GM18520 (cell line): ENCODE measurements around the gene CXADR.

ENCODE experiments used
- ATAC-seq: cut with Tn5 transposase; IDR thresholded peaks from one replicate; pipeline ENCODE4 v1.9.1; 2021; ENCODE audit not compliant: unreplicated experiment

The CXADR gene

DNA sequence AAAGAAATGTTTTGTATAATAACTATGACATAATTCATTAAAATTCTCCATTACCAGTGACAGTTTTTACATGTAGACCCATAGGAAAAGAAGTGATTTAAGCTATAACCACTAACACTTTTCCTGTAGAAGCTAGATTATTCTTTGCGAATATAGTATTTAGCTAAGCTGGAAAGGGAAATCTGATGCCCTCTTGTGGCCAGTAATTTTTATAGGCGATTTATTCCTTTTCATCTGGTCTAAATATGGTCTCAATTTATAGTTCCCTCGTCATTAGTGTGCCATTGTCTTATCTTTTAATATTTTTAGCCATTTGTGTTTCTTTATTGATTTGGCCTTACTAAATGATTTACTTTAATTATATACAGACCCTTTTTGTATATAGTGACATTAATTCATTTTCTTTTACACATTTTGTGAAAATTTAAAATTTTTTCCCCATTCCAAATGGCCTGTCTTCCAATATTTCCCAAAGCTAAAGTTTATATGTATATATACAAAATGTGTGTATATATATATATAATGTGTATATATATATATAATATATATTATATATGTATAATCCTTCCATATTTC is 73.1 kb downstream of the CXADR start:
- no peak for ATAC-seq

DNA sequence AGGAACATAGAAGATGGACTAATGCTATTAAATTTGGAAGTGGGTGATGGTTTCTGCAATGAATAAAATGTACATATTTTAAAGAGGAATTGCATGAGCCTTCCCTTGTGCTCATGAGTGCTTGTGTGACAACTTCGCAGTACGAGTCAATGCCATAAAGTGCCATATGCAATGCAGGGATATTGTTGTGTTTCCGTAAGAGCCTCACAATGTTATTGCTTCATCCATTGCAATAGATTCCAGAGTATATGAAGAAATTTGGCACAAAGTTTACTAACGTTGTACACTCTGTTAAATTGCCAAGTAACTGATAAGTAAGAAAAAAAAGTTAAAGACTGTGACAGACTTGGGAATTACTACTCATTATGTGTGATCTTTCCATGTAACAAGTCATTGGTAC is 77.6 kb downstream of the CXADR start:
- ATAC-seq = no peak

DNA sequence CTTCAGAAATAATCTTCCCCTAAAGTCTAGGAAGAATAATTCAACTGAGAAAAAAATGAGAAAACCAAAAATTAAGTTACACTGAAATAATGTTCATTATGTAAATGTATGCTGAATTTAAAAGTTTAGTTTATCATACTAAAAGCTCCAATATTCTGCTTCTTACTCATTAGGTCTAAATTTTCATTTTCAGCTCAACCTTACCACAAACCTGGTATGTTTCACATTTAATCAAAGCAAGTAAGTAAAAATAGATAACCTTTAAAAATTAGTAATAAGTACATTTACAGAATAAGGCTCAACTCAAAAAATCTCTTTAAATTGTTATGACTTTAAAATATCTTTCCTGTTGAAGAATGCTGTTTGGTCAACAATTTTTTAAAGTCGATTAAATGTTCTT is 84.8 kb downstream of the CXADR start:
- ATAC-seq = no peak

DNA sequence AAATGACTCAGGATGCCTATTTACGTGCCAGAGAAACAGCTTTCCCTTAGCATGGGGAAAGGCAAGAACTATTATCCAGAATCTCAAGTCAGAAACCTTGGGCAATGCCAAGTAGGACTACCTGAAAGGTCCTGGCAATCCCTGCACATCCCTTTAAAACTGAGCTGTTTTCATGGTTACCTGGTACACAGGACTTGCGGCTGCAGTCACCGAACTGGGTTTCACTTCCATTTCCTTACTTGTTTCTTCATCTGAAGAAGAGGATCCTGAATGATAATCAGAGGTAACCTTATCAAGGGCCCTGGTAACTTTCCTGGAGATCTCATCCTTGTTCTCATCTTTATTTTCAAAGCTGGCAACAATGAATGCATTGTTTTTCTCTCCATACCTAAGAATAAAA is 85.6 kb downstream of the CXADR start:
- peak; percentile 58 for ATAC-seq

DNA sequence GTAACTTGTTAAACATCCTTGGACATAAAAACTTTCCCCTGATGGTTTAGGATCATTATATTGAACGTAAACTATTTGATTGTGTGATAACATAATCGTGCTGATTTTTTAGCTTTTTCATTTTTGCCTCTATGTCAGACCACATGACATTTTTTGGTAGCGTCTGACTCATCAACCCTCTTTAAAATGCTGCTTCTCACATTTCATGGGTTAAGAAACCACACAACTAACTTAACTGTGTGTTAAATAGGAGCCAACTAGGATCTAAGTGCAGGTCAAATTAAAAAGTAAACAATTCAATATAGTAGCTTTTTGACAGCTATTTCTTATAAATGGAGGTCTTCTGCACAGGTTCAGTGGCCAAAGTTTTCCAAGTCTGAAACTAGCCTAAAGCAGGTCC is 90.0 kb downstream of the CXADR start:
- ATAC-seq = no peak

DNA sequence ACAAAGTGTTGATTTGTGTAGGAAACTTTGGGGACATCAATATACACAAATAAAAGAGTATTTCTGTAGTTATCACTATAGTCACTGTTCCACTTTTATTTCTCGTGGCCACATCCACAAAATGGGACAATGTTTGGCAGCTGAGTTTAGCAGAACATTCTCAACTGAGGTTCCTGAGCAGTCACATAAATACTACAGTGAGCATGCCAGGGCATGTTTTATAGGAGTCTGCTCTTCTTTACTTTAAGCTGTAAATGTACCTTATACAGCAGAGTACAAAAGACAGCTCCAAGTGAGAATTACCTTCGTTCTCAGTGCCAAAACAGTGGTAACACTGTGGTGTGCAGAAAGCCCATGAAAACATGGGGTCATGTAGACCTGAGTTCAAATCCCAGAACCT is 94.8 kb downstream of the CXADR start:
- ATAC-seq = no peak

DNA sequence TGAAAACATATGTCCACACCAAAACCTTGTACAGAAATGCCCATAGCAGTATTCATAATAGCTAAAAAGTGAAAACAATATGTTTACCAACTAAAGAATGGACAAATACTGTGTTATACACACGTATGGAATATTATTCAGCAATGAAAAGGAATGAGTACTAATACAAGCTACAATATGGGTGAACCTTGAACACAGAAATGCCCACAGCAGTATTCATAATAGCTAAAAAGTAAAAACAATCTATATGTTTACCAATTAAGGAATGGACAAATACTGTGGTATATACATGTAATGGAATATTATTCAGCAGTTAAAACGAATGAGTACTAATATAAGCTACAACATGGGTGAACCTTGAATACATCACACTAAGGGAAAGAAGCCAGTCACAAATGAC is 96.8 kb downstream of the CXADR start:
- no peak for ATAC-seq

DNA sequence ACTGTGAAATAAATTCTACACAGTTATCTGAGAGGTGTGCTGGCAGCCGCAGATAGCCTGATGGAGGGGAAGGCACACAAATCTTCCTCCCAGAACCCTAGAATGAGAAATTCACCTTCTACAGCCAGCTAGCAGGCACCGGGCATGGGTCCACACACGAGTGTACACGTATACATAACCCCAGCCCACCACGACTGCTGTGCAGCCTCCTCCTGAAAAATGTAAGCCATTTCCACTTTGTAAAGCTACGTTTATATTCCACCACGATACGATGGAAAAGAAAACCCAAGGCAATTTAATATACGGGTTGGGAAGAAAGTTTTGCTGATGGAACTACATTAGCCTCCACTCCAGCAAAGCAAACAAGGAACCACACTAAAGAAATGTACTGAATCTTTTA is 98.1 kb downstream of the CXADR start:
- no peak for ATAC-seq

DNA sequence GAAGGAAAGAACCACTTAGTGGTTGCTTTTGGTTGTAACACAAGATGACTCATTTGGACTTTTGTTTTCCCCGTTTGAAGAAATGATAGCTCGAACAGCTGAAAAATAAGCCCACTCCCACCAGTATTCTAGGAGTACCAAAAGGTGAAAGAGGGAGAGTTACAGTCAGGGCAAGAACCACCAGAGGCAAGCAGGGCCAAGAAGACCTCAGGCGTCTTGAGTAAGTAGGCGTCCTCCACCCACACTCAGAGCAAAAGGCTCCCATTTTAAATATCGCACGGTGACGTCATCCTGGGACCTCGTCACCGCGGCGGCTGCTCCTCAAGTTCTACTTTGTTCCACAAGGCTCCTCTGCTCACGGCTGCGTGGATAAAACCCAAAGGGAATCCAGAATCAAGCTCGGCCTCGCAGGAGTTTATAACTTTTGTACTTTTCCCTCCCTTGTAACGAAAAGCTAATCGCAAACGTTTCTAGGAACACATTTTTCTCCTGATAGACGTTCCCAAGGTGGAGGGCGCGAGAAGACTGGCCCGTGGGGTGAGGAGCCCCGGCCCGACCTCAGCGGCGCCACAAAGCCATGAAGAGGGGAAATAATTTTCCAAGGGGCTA is 98.7 kb downstream of the CXADR start:
- peak; percentile 55 for ATAC-seq

DNA sequence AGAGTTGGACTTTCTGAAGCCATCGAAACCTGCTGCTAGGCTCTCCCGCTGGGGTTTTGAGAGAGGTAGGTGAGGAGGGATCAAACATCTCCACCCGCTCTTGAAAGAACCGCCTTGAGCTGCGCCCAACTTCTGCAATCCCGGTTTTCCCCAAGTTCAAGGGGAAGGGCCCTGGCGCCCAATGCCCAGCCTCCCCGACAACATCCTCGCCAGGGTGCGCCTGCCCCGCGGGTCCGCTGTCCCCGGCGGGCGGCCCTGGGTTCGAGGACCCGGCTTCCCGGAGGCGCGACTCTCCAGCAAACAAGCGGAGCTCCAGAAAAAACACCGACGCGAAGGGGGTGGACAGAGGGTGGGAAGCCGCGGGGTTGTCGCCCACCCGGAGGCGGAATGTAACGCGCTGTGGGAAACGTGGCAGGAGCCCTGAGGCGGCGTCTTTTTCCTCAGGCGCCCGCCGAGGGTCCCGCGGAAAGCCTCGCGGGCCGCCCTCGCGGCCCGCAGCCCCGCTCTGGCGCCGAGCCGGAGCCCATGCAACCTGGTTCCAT is 99.3 kb downstream of the CXADR start:
- no peak for ATAC-seq

DNA sequence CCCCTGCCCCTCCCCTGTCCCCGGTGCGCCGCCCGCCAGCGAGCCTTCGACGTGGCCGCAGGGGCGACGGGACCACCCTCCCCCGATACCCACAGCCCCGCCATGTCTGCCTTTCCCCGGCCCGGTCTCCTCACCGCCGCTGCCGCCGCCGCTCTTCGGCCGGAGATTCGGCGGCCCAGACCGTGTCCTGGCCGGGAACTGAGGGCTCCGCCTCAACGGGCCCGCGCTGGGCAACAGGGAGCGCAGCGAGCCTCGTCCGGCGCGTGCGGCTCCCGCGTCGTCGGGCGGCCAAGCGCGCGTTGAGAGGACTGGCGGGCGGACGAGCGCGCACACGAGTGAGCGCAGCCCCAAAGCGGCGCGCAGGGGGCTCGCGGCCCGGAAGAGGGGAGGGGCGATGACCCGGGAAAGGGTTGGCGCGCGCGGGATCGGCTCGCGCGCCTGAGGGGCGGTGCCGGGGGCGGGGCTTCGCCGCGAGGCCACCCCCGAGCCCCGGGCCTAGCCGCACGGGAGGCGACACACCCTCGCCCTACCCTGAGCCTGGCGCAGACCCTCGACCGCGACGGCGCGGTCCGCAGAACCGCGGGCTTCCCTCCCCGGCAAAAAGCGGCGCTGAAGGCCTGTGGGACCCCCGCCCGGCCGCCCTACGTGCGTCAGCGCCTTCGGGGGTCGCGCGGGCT is 99.9 kb downstream of the CXADR start, which contains the start of gene BTG3:
BTG3 (minus strand) TSS at position 337 of the 677 bp plus-strand sequence. CDS start 3,757 bp downstream, outside the sequence.
- peak; percentile 76 for ATAC-seq

DNA sequence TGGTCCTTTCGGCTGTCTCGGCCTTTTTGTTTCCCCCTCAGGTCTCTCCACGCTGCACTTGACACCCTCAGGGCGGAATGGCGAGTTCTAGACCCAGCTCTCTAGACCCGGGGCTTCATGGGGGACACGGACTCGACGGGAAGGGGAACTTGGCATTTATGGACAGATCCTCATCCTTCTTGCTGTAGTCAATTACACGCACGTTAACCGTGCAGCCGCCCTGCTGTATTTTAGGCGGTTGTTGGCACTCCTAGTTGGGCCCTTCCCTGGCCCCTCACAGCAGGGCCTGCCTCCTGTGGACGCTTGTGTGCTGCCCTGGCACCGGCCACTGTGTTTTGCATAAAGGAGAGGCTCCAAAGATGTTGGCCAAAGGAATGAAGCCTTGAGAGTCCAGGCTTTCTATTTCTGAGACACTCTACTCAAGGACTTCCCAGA is 100.4 kb downstream of the CXADR start:
- ATAC-seq = no peak

DNA sequence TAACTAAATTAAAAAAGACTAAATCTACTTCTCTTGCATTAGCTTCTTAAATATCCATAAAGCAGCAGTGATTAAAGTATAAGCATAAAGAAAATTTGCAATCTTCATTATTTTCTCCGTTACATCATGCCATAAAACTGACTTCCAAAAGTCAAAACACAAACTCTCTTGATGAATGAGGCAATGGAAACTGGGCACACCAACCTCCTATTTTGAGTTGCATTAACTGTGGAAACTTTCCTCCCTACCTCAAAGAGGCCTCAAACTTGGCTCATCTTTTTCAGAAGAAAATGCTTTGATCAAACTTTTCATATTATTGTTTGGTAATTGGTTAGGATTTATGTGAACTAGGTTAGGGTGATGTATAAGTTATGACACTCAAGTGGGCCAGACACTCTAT is 104.0 kb downstream of the CXADR start:
- ATAC-seq = no peak

DNA sequence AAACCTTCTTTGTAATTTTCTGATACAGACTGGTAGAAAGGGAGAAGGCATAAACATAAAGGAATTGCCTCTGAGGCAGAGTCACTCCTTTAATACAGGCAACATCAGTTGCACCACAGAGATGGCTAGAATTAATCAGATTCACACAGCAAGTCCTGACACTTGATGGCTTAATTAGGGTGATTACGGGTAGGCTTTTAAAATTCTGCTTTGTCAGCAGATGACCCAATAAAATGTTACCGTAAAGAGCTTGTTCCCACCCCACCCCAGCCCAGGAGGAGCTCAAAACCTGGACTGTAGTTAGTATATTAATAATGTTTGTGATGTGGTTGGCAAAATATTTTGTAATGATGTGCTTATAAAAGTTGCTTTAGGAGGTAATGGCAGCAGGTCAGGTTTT is 109.2 kb downstream of the CXADR start:
- no peak for ATAC-seq

DNA sequence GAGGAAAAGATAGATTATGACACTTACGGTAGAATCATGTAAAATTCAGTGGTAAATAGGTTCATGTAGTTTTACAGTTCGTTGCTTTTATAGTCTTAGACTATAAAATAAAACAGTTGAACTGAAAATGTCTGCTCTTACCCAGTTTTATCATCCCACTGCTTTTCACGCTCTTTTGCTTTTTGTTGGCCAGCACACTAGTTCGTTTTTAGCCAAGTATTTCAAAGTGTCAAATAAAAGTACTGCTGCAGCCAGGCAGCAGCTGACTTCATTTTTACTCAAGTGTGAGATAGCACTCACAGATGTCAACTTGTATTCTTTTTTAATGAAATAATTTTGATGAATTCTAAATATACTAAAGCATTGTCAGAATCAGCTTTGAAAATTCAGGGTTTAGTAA is 118.4 kb downstream of the CXADR start:
- ATAC-seq = no peak

DNA sequence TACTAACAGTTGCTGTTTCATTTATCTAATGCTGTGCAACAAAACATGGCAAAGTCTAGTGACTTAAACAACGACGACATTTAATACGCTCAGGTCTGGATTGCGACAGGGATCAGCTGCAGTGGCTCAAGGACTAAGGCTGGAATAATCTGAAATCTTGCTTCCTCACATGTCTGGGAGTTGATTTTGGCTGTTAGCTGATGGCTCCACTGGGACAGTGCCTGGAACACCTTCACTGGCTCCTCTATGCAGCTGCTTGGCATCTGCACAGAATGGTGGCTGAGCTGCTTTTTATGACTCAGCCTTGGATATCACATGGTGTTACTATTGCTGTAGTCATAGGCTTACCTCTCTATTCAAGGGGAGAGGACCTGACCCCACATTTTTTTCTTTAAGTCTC is 123.9 kb downstream of the CXADR start:
- ATAC-seq = no peak

DNA sequence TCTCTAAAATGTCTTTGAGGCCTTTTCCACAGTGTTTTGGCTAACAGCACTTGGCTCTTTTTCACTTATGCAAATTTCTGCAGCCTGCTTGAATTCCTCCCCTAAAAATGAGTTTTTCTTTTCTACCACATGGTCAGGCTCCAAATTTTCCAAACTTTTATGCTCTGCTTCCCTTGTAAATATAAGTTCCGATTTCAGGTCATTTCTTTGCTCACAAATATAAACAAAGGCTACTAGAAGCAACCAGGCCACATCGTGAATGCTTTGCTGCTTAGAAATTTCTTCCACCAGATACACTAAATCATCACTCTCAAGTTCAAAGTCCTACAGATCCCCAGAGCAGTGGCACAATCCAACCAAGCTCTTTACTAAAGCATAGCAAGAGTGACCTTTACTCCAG is 128.0 kb downstream of the CXADR start:
- no peak for ATAC-seq
